HG03045 (cell line): Measurements from ENCODE around the gene MPPED1.

Experiments used
- ATAC-seq: cut with Tn5 transposase; IDR thresholded peaks from one replicate; pipeline ENCODE4 v1.9.1; 2021; ENCODE audit warnings: mild to moderate bottlenecking, moderate library complexity; ENCODE audit not compliant: unreplicated experiment

The MPPED1 gene

GRCh38 chr22:43411869-43412807 lies at the start of gene MPPED1:
TSS of gene MPPED1 (plus strand) at chr22:43412014. CDS start at chr22:43424986, 12,972 bp downstream.
- no peak for ATAC-seq

GRCh38 chr22:43363315-43364168 lies 48.3 kb upstream of the MPPED1 start:
- no peak for ATAC-seq

GRCh38 chr22:43364169-43364435 lies 47.7 kb upstream of the MPPED1 start:
- no peak for ATAC-seq

- no peak for ATAC-seq
Measured at GRCh38 chr22:43365715-43366440, 45.9 kb upstream of the MPPED1 start.

GRCh38 chr22:43370036-43370435 lies 41.8 kb upstream of the MPPED1 start:
- ATAC-seq = no peak

- ATAC-seq = no peak
Measured at GRCh38 chr22:43375951-43376455, 35.8 kb upstream of the MPPED1 start.

- no peak for ATAC-seq
Measured at GRCh38 chr22:43376765-43377547, 34.9 kb upstream of the MPPED1 start.

- no peak for ATAC-seq
Measured at GRCh38 chr22:43377548-43377895, 34.3 kb upstream of the MPPED1 start.

GRCh38 chr22:43377896-43378704 lies 33.7 kb upstream of the MPPED1 start:
- peak; percentile 61 for ATAC-seq

- no peak for ATAC-seq
Measured at GRCh38 chr22:43381693-43382092, 30.1 kb upstream of the MPPED1 start.

- no peak for ATAC-seq
Measured at GRCh38 chr22:43384863-43385262, 27.0 kb upstream of the MPPED1 start.

GRCh38 chr22:43385770-43386641 lies 25.8 kb upstream of the MPPED1 start:
- ATAC-seq = peak; percentile 57

GRCh38 chr22:43387815-43388214 lies 24.0 kb upstream of the MPPED1 start:
- ATAC-seq = no peak

- no peak for ATAC-seq
Measured at GRCh38 chr22:43388420-43388851, 23.4 kb upstream of the MPPED1 start.

GRCh38 chr22:43389227-43389836 lies 22.5 kb upstream of the MPPED1 start:
- no peak for ATAC-seq

GRCh38 chr22:43390166-43390565 lies 21.6 kb upstream of the MPPED1 start:
- no peak for ATAC-seq

- ATAC-seq = no peak
Measured at GRCh38 chr22:43390872-43391271, 20.9 kb upstream of the MPPED1 start.

- no peak for ATAC-seq
Measured at GRCh38 chr22:43391306-43391705, 20.5 kb upstream of the MPPED1 start.
